Activated gamma-delta T cell treated with Interleukin-2 at 50 U/mL for 16 hours (primary cell): ENCODE data around the gene TRIM34.
A peak's percentile ranks its signal among the peaks of the same experiment; 100 is the strongest.
"Not testable (repeated sequence)": the region's sequence is repeated elsewhere in the genome, so short reads cannot be mapped to it uniquely, and the experiment has no call there.

ENCODE experiments used
- DNase-seq: peaks from one replicate; pipeline ENCODE4 v3.0.0-alpha.2; 2020

TRIM34 gene

DNA sequence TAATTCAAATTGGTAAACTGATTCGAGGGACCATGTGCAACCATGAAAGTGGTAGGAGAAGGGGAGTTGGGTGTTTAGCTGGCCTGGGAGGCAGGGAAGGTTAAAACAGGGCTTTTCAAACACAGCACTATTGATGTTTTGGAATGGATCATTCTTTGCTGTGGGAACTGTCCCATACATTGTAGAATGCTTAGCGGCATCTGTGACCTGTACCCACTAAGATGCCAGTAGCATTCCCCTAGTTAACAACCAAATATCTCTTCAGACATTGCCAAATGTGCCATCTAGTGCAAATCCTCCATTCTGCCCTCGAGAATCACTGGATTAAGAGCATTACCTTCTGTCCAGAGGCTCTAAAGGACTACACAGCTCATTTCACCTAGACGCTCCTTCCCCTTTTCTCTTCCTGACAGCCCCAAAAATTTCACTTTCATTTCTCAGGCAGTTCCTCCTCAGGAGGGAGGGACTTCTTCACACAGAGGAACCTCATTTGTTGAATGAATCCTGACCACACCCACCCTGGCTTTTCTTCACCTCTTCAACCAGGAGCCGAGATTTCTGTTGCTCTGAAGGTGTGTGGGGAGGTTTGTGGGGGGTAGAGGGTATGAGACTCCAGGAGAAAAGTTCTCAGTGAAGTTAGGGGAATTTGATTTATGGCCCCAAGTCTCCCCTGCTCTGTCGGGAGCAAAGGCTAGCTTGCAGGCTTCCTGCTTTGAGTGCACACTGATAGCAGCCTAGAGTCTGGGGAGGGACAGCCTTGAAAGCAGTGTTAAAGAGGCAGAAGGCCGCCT lies at the start of gene TRIM34:
TSS of gene TRIM34 (plus strand) at position 513 of the 791 bp plus-strand sequence. CDS start 7,331 bp downstream, outside the sequence.
- DNase-seq = peak; percentile 55

GRCh38 chr11:5575152-5575551 lies 49.6 kb upstream of the TRIM34 start:
- no peak for DNase-seq

GRCh38 chr11:5577101-5577500 lies 47.7 kb upstream of the TRIM34 start:
- no peak for DNase-seq

GRCh38 chr11:5580577-5580976 lies 44.2 kb upstream of the TRIM34 start, which contains the start of gene OR52B6:
OR52B6 (plus strand) TSS chr11:5580877; CDS start chr11:5580877, 0 bp downstream.
- no peak for DNase-seq

- DNase-seq = no peak
Measured at GRCh38 chr11:5581014-5581413, 43.8 kb upstream of the TRIM34 start.

DNA sequence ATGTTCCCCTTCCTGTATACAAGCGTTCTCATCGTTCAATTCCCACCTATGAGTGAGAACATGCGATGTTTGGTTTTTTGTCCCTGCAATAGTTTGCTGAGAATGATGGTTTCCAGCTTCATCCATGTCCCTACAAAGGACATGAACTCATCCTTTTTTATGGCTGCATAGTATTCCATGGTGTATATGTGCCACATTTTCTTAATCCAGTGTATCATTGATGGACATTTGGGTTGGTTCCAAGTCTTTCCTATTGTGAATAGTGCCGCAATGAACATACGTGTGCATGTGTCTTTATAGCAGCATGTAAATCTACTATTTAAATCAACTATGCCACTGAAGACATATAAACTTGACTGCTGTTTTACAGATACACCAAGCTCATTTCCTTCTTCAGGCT lies 40.3 kb upstream of the TRIM34 start:
- DNase-seq = not testable (repeated sequence)

DNA sequence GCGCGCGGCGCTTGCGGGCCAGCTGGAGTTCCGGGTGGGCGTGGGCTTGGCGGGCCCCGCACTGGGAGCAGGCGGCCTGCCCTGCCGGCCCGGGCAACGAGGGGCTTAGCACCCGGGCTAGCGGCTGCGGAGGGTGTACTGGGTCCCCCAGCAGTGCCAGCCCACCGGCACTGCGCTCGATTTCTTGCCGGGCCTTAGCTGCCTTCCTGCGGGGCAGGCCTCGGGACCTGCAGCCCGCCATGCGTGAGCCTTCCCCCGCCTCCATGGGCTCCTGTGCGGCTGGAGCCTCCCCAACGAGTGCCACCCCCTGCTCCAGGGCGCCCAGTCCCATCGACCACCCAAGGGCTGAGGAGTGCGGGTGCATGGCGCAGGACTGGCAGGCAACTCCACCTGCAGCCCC lies 34.9 kb upstream of the TRIM34 start:
- DNase-seq = not testable (repeated sequence)

- DNase-seq = no peak
Measured at GRCh38 chr11:5591613-5592012, 33.2 kb upstream of the TRIM34 start.

GRCh38 chr11:5592615-5593014 lies 32.2 kb upstream of the TRIM34 start:
- no peak for DNase-seq

GRCh38 chr11:5593146-5593545 lies 31.7 kb upstream of the TRIM34 start:
- DNase-seq = no peak

GRCh38 chr11:5596607-5597201 lies 28.1 kb upstream of the TRIM34 start, which contains the start of gene TRIM6:
TRIM6 (plus strand) TSS chr11:5596637; CDS start chr11:5596898, 261 bp downstream.
- DNase-seq = no peak

- no peak for DNase-seq
Measured at GRCh38 chr11:5597953-5598352, 26.8 kb upstream of the TRIM34 start.

DNA sequence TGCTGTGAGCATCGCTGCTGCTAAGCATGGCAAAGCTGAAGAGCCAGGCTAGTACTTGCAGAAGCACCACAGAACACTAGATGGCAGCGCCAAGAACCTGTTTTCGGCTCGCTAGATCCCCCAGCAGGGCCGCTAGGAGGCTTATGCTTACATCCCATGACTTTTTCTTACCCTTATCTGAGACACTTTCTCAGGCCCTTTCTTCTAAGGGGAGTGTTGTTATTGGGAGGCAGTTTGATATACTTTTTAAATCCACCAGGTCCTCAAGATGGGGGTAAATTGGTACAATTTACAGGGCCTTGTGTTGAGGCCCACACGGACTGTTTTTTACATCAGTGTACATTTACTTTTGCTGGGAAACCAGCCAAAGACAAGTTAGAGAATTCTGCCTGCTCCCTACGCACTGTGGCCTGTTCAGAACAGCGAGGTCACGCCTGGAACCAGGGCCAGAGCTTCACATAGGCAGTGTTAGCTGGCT lies 24.4 kb upstream of the TRIM34 start:
- DNase-seq = peak; percentile 48

DNA sequence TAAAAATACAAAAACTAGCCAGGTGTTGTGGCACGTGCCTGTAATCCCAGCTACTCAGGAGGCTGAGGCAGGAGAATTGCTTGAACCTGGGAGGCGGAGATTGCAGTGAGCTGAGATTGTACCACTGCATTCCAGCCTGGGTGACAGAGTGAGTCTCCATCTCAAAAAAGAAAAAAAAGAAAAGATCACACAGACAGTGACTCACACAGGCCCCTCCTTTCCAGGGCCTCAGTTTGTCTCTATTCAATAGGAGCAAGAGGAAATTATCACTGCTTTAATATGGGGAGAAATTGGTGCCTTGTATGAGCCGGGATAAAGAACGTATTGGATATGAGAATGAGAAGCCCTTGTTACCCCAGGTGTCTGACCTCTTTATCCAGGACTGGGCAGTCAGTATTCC lies 22.0 kb upstream of the TRIM34 start:
- not testable (repeated sequence) for DNase-seq

DNA sequence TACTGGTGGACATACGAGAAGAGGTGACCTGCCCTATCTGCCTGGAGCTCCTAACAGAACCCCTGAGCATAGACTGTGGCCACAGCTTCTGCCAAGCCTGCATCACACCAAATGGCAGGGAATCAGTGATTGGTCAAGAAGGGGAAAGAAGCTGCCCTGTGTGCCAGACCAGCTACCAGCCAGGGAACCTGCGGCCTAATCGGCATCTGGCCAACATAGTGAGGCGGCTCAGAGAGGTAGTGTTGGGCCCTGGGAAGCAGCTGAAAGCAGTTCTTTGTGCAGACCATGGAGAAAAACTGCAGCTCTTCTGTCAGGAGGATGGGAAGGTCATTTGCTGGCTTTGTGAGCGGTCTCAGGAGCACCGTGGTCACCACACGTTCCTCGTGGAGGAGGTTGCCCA lies 21.5 kb upstream of the TRIM34 start:
- DNase-seq = no peak

DNA sequence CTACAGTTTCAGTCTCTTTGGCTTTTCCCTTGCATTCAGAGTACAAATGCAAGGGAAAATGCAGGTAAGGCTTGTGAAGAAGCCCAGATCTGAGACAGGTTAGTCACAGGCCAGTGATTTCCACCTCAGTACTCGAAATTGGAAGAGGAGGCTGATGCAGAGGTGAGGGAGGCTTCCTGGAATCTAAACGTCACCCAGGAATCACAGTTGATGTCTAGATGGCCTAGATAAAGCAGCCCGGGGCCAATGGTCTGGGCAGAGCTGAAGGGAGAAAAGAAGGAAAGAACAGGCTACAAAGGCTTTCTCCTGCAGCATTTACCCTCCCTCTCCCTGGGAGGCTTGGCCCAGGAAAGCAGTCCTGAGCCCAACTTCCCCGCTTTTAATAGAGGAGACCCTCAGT lies 19.9 kb upstream of the TRIM34 start:
- no peak for DNase-seq

- DNase-seq = no peak
Measured at GRCh38 chr11:5605849-5606248, 19.0 kb upstream of the TRIM34 start.

DNA sequence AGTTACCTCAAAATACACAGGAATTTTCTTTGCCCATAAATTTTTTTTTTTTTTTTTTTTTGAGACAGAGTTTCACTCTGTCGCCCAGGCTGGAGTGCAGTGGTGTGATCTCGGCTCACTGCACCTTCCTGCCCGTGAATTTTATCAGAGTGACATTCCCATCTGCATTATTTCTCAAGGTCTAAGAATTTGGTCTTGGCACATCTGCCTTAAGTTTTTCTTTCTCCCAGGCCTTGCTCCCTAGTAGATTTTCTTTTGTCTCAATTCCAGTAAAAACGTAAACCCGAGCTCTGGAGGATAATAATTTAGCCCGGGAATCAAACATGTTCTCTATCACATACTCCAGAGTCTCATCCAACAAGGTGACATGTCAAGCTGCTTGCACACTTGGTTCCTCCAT lies 16.0 kb upstream of the TRIM34 start:
- DNase-seq = no peak

- DNase-seq = no peak
Measured at GRCh38 chr11:5610446-5610845, 14.4 kb upstream of the TRIM34 start.

- no peak for DNase-seq
Measured at GRCh38 chr11:5611627-5612026, 13.2 kb upstream of the TRIM34 start.

DNA sequence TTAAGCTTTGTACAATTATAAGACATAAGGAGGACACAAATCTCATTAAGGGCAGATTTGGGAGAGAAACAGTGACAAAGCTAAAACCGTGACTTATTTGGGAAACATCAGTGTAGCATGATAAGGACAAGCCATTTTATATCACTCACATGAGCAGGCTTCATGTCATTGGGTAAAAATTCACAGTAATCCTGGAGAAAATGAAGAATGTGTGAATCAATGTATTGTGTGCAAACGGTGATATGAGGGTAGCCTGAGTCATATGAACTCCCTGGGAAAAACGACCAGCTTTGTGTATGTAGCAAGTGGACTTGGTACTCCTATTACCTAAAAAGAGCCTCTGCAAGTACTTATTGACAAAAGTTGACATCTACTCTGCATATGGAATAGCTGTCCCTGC lies 6.0 kb upstream of the TRIM34 start:
- DNase-seq = no peak

DNA sequence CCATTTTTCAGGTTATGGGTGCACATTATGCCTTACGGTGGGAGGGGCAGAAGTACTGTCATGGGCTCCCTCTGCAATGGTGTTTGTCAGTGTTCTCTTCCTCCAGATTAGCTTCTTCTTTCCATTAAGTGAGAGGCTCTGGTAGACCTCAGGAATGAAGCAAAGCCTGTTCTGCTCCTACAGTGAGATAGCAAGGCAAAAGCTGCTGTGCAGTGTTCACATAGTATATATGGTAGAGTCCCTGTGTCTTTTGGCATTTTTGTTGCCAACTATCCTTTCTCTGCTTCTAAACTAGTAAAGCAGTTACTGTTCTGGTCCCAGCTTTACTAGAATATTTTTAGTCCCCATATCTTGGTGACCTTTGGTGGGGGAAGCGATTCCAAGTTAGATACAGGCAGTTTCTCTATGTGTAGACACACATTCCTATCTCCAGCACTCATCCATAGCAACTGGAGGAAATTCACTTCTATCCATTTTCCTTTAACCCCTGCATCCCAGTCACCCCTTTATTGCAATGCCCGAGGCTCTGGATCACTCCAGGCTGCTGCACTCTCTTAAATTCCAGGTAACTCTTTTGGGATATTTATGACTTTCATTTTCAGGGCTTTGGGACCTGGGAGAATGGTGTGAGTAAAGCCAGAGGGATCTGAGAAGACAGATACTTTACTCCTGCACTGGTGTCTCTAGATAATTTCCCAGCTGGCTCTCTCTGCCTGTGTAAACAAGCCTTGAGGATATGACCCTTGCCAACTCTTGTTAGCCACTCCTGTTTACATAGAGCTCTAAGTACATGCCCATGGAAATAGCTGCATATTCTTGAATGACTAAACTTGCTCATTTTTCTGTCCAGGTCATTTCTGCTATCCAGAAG lies 3.9 kb upstream of the TRIM34 start:
- DNase-seq = no peak

GRCh38 chr11:5621580-5621979 lies 3.2 kb upstream of the TRIM34 start:
- DNase-seq = no peak
